Naive B cell (primary cell): ENCODE data around the gene PHOX2A. TPM values are rescaled to one million over a fixed set of nuclear protein-coding genes. Genes with fewer than 3 reads are reported as not detected.

Source experiments
- ATAC-seq, 2 donors: fragments of 150-1000 bp; cut with Tn5 transposase; 2 replicates each; pipeline ENCODE4 v1.10.0; 2021; ENCODE audit warnings: low read depth in 2 of 2, mild to moderate bottlenecking in 2 of 2, moderate library complexity in 2 of 2
- DNase-seq: peaks from one replicate; pipeline ENCODE4 v3.0.0; 2022
- H3K27ac Mint-ChIP-seq, 6 donors: one replicate each; pipeline ENCODE4 v1.8.0; 2020 to 2022; ENCODE audit warnings: mild to moderate bottlenecking in 6 of 6, mixed read lengths in 6 of 6, moderate library complexity in 5 of 6, inconsistent platforms in 2 of 6
- H3K27me3 Mint-ChIP-seq, 3 donors: one replicate each; pipeline ENCODE4 v1.8.0; 2021 to 2022; ENCODE audit warnings: mixed read lengths in 3 of 3, mild to moderate bottlenecking in 1 of 3
- H3K36me3 Mint-ChIP-seq, 2 donors: one replicate each; pipeline ENCODE4 v1.8.0; 2020 to 2022; ENCODE audit warnings: mixed read lengths in 2 of 2, inconsistent platforms in 1 of 2, mild to moderate bottlenecking in 1 of 2
- H3K4me1 Mint-ChIP-seq, 3 donors: one replicate each; pipeline ENCODE4 v1.8.0; 2020 to 2022; ENCODE audit warnings: mixed read lengths in 3 of 3, inconsistent platforms in 1 of 3, mild to moderate bottlenecking in 1 of 3, moderate library complexity in 1 of 3
- H3K4me3 Mint-ChIP-seq, 8 donors: one replicate each; pipeline ENCODE4 v1.8.0; 2020 to 2022; ENCODE audit warnings: mild to moderate bottlenecking in 8 of 8, mixed read lengths in 8 of 8, moderate library complexity in 8 of 8, inconsistent platforms in 2 of 8
- H3K9me3 Mint-ChIP-seq, 7 donors: one replicate each; pipeline ENCODE4 v1.8.0; 2020 to 2022; ENCODE audit warnings: mixed read lengths in 7 of 7, mild to moderate bottlenecking in 5 of 7, inconsistent platforms in 2 of 7, moderate library complexity in 1 of 7
- polyA plus RNA-seq, 6 donors: library from polyadenylated mRNA; unstranded; fragments of 300-500 nt; fragmentation: Illumina TruSeq; gene quantifications; one replicate each; pipeline ENCODE4 v1.2.3, GENCODE V29; 2021; ENCODE audit warnings: low read depth in 6 of 6

Gene PHOX2A
- polyA plus RNA-seq, 6 donors from 2014 or later: not detected

DNA sequence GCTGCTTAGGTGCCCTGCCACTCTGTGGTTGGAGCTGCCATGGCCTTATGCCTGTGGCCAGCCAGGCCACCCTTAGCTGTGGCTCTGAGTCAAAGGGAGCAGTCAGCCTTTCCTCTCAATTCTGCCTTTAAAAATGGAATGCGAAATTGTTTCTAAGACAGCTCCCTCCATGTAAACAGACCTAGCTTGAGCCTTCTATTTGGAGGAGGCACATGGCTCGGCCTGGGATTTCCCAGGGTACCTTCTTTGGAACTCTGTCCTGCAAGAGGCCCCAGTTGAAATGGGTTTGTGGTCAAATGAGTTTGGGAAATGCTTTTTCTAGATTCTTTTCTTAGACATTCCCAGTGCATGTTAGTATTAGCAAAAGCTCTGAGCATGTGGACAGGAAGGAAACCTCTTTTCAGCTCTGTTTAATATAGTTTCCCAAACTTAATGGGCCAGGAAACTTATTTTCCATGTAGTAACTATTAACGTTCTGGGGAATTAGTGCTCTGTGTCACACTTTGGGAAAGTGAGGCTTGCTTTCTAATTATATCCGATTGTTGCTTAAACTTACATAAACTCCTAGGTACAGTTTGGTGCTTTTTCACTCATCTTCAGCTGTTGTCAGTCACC, 7.8 kb downstream of the PHOX2A start:
- Mint-ChIP-seq H3K27me3 (peaks cover 10 to 21% (median 19%) of the 10 kb centered on the region in 3 donors), H3K9me3 (no peaks in the 10 kb centered on the region), H3K4me3 (no peak overlapping the region), H3K27ac (peak overlapping the region in 3 of 6 donors; percentile 16 to 38 (median 32)), H3K36me3 (peaks cover 0 to 18% of the 10 kb centered on the region in 2 donors), H3K4me1 (peaks cover 38 to 46% (median 44%) of the 10 kb centered on the region in 3 donors)
- no peak for ATAC-seq
- DNase-seq: no peak

DNA sequence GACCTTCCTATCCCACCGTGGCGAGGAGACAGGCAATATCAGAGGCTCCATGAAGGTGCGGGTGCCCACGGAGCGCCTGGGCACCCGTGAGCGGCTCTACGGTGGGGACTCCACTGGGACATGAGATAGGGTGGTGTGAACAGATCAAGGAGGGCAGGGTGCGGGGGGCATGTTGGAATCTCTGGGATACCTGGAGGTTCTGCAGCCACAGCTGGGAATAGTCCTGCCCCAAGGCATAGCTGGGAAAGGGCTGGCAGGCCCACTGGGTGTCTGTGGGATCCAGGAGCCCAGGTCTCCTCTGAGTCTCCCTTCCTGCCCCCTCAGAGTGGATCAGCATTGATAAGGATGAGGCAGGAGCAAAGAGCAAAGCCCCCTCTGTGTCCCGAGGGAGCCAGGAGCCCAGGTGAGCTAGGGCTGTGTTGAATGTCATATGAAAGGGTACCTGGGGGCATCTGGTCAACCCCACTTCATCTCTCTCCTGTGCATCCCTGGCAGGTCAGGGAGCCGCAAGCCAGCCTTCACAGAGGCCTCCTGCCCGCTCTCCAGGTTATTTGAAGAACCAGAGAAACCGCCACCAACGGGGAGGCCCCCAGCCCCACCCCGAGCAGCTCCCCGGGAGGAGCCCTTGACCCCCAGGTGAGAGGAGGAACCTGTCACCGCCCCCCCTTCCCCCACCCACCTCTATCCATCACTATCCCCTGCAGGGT, 8.5 kb downstream of the PHOX2A start:
- H3K27me3 Mint-ChIP-seq: peaks cover 4 to 14% (median 13%) of the 10 kb centered on the region in 3 donors
- peaks cover 32 to 40% (median 37%) of the 10 kb centered on the region in 3 donors for H3K4me1 Mint-ChIP-seq
- no peaks in the 10 kb centered on the region for H3K9me3 Mint-ChIP-seq
- H3K4me3 Mint-ChIP-seq: no peak overlapping the region
- ATAC-seq (no peak), DNase-seq (no peak)
- H3K36me3 Mint-ChIP-seq: peaks cover 0 to 18% of the 10 kb centered on the region in 2 donors
- peak overlapping the region in 2 of 6 donors; percentile 44 to 81 for H3K27ac Mint-ChIP-seq

GRCh38 chr11:72234920-72235319, 9.1 kb downstream of the PHOX2A start:
- H3K4me1 Mint-ChIP-seq: peaks cover 28 to 34% (median 34%) of the 10 kb centered on the region in 3 donors
- no peaks in the 10 kb centered on the region for H3K9me3 Mint-ChIP-seq
- peaks cover 0 to 10% (median 7%) of the 10 kb centered on the region in 3 donors for H3K27me3 Mint-ChIP-seq
- ATAC-seq (no peak), DNase-seq (no peak)
- peak overlapping the region in 4 of 6 donors; percentile 44 to 93 (median 86) for H3K27ac Mint-ChIP-seq
- peaks cover 0 to 18% of the 10 kb centered on the region in 2 donors for H3K36me3 Mint-ChIP-seq
- H3K4me3 Mint-ChIP-seq: no peak overlapping the region

DNA sequence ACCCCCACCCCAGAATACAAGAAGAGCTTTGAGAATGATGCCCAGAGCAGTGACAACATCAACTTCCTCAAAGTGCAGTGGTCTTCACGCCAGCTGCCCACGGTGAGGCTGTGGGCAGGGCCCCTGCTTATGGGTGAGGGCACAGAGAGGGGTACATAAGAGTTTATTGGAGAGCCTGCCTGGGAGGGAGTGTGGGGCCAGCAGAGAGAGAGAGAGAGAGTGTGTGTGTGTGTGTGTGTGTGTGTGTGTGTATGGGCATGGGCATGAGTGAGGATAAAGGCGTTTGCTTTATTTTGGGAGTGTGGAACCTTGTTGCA, 9.5 kb downstream of the PHOX2A start:
- Mint-ChIP-seq H3K4me3 (peak overlapping the region in 5 of 8 donors; percentile 9 to 62 (median 43)), H3K27me3 (peaks cover 0 to 8% (median 5%) of the 10 kb centered on the region in 3 donors), H3K9me3 (no peaks in the 10 kb centered on the region), H3K36me3 (peaks cover 0 to 18% of the 10 kb centered on the region in 2 donors), H3K4me1 (peaks cover 27 to 34% (median 33%) of the 10 kb centered on the region in 3 donors), H3K27ac (peak overlapping the region; percentile 35 to 93 (median 86))
- no peak for DNase-seq
- peak; percentile 26 to 55 for ATAC-seq

- Mint-ChIP-seq H3K27me3 (peaks cover 0 to 3% (median 0%) of the 10 kb centered on the region in 3 donors), H3K36me3 (peaks cover 0 to 24% of the 10 kb centered on the region in 2 donors), H3K4me1 (peaks cover 26 to 34% (median 29%) of the 10 kb centered on the region in 3 donors), H3K9me3 (no peaks in the 10 kb centered on the region), H3K4me3 (peak overlapping the region in 5 of 8 donors; percentile 9 to 57 (median 32)), H3K27ac (peak overlapping the region; percentile 25 to 93 (median 84))
- DNase-seq: no peak
- ATAC-seq: no peak
Observed at GRCh38 chr11:72233773-72234513, 10.0 kb downstream of the PHOX2A start.

DNA sequence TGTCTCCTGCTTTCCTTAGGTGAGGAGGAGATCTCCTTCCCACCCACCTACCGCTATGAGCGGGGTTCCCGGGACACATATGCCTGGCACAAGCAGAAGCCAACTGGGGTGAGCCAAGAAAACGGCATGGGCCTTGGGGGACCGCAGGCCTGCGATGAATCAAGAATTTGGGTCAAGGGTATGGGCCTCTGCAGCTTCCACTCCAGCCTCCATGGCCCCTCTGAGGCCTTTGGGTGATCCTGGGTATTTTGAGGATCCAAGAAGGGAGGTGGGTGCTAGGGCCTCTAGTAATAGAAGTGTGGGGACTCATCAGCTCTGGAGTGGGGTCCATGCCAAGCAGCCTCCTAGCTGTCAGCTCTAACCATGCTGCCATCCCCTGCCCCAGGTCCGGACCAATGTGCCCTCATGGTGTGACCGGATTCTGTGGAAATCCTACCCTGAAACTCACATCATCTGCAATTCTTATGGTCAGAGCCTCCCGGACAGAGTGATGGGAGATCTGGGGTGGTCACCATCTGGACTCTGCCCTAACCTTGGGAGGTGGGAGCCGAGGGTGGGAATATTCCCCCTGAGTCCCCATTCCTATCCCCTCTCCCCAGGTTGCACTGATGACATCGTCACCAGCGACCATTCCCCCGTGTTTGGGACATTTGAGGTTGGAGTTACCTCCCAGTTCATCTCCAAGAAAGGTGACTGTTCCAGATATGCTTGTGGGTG, 10.8 kb downstream of the PHOX2A start:
- ATAC-seq: no peak
- Mint-ChIP-seq H3K4me1 (peaks cover 26 to 38% (median 28%) of the 10 kb centered on the region in 3 donors), H3K36me3 (peaks cover 0 to 26% of the 10 kb centered on the region in 2 donors)

DNA sequence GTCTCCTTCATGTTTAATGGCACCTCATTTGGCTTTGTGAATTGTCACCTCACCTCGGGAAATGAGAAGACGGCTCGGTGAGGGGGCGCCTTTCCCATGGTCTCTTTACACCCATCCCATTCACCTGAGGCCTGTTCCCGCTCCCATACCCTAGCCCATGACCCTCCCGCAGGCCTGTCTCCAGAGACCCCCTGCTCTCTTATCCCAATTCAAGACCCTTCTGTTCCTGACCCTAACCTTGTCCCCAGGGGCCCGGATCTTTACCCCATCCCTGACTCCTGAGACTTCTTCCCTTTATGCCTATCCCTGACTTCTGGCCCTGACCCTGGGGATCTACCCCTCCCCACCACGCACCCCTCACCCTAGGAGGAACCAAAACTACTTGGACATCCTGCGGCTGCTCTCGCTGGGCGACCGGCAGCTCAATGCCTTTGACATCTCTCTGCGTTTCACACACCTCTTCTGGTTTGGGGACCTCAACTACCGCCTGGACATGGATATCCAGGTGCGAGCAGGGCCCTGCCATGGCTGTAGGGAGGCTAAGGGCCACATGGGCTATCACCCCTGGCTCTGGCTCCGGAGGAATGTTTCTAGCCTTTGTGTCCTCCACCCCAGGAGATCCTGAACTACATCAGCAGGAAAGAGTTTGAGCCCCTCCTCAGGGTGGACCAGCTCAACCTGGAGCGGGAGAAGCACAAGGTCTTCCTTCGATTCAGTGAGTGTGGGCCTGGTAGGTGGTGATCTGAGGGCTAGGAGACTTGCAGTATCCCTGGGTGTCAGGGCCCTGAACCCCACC, 11.5 kb downstream of the PHOX2A start:
- H3K36me3 Mint-ChIP-seq: peaks cover 0 to 26% of the 10 kb centered on the region in 2 donors
- H3K27me3 Mint-ChIP-seq: no peaks in the 10 kb centered on the region
- ATAC-seq: no peak
- H3K4me1 Mint-ChIP-seq: peaks cover 26 to 38% (median 28%) of the 10 kb centered on the region in 3 donors
- H3K4me3 Mint-ChIP-seq: no peak overlapping the region
- H3K27ac Mint-ChIP-seq: peak overlapping the region in 4 of 6 donors; percentile 12 to 76 (median 38)
- no peak for DNase-seq
- H3K9me3 Mint-ChIP-seq: no peaks in the 10 kb centered on the region

More for the DNA sequence above, 10.8 kb downstream of the PHOX2A start:
- no peaks in the 10 kb centered on the region for H3K9me3 Mint-ChIP-seq
- no peaks in the 10 kb centered on the region for H3K27me3 Mint-ChIP-seq
- no peak for DNase-seq
- peak overlapping the region in 1 of 8 donors; percentile 32 for H3K4me3 Mint-ChIP-seq
- H3K27ac Mint-ChIP-seq: peak overlapping the region in 3 of 6 donors; percentile 76 to 93 (median 86)

DNA sequence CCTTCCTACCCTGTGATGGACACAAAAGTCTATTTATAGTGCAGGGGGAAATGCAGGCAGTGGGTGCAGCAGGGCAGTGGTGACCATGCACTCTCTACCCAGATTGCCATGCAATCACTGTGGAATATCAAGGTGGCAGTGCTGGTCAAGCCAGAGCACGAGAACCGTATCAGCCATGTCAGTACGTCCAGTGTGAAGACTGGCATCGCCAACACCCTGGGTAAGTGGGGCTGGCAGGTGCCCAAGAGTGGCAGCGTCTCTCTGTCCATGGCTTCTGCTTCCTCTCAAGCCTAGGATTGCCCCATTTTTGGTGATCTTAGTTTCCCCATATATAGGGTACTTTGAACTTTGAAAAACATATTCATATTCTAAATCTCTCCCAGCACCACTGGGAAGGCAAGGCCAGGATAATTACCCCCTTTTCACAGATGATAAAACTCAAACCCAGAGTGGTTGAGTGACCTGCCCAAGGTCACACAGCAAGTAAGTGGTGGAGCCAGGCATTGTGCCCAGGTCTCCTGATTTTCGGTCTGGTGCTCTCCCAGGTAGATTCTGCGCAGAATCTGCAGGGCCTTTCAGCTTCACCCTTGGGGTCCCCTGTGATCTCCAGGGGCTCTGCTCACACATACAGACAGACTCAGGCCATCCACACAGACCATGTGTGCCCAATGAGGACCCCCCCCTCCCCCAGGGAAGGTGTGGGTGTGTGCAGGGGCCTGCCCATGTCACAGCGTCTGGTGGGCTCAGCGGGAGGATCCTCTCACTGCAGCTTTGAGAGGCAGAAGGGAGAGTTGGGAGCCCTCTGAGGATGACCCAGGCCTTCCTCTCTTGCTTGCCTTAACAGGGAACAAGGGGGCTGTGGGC, 12.3 kb downstream of the PHOX2A start:
- H3K36me3 Mint-ChIP-seq: peaks cover 0 to 26% of the 10 kb centered on the region in 2 donors
- ATAC-seq (no peak), DNase-seq (no peak)
- peaks cover 28 to 40% (median 30%) of the 10 kb centered on the region in 3 donors for H3K4me1 Mint-ChIP-seq
- peak overlapping the region in 3 of 6 donors; percentile 12 to 49 (median 24) for H3K27ac Mint-ChIP-seq
- H3K4me3 Mint-ChIP-seq: peak overlapping the region in 1 of 8 donors; percentile 59
- H3K27me3 Mint-ChIP-seq: no peaks in the 10 kb centered on the region
- no peaks in the 10 kb centered on the region for H3K9me3 Mint-ChIP-seq

GRCh38 chr11:72230764-72231365, 13.1 kb downstream of the PHOX2A start:
- Mint-ChIP-seq H3K36me3 (peaks cover 0 to 26% of the 10 kb centered on the region in 2 donors), H3K27ac (no peak overlapping the region), H3K4me1 (peaks cover 28 to 47% (median 35%) of the 10 kb centered on the region in 3 donors), H3K9me3 (no peaks in the 10 kb centered on the region), H3K4me3 (peak overlapping the region in 1 of 8 donors; percentile 15), H3K27me3 (no peaks in the 10 kb centered on the region)
- ATAC-seq: no peak
- DNase-seq: no peak

DNA sequence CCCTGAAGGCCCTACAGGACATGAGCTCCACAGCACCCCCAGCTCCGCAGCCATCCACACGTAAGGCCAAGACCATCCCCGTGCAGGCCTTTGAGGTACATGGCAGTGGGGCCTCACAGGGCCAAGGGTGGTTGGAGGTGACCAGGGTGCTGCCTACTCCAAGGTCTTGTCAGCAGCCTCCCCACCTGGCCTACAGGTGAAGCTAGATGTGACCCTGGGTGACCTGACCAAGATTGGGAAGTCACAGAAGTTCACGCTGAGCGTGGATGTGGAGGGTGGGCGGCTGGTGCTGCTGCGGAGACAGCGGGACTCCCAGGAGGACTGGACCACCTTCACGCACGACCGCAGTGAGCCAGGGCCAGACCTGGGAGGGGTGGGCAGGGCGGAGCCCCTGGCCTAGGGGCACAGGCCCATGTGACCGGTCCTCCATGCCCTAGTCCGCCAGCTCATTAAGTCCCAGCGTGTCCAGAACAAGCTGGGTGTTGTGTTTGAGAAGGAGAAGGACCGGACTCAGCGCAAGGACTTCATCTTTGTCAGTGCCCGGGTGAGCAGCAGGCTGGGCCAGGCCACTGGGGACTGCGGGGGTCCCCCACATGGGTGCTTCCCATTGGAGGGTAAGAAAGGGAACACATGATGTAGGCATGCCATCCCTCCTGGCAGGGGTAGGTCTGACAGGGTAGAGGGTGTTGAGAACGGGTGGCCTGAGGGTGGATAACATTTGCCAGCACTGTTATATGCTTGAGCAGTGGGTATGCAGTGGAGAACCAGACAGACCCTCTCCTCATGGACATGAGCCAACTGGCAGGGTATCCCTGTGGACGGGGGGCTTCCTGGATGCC, 13.8 kb downstream of the PHOX2A start:
- H3K36me3 Mint-ChIP-seq: peaks cover 0 to 26% of the 10 kb centered on the region in 2 donors
- H3K27ac Mint-ChIP-seq: peak overlapping the region in 1 of 6 donors; percentile 7
- no peaks in the 10 kb centered on the region for H3K9me3 Mint-ChIP-seq
- peaks cover 33 to 54% (median 43%) of the 10 kb centered on the region in 3 donors for H3K4me1 Mint-ChIP-seq
- no peaks in the 10 kb centered on the region for H3K27me3 Mint-ChIP-seq
- no peak for ATAC-seq
- DNase-seq: no peak
- no peak overlapping the region for H3K4me3 Mint-ChIP-seq
